ENCODE results near the gene CCDC77.

CCDC77 gene

DNA sequence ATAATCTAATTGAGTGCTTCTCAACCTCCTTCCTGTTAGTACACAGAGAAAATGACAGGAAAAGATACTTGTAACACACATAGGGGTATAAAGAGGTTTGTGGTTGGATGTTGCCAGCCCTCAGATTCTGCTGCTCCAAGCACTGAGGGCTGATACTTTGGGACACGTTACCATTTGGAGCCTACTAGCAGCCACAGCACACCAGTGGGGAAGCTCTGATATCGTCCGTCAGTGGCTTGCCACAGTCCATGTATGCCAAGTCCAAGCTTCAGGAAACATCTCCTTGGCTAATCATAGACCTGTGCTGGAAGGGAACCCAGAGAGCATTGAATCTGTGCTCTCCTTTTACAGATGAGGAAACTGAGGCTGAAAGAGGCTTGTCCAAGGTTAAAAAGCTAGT is 80.6 kb downstream of the CCDC77 start:
- peak in 1 of 2 experiments; percentile 30 for DNase-seq

DNA sequence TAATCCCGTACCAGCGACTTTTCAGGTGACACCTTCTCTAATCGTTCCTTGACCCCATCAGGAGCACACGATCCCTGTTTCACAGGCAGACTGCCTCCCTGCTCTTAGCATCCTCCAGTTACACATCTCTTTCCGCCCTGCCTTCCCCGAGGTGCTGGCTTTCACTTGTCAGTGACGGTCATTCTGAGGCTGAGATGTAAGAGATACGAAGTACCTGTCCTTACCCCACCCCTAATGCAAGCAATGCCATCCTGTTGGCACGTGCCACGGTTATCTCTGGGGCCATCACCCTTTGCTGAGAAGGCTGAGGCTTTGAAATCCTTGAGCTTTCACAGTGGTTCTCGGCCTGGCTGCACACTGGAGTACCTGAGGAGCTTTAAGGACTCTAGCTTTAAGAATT is 82.7 kb downstream of the CCDC77 start:
- no peak for DNase-seq

DNA sequence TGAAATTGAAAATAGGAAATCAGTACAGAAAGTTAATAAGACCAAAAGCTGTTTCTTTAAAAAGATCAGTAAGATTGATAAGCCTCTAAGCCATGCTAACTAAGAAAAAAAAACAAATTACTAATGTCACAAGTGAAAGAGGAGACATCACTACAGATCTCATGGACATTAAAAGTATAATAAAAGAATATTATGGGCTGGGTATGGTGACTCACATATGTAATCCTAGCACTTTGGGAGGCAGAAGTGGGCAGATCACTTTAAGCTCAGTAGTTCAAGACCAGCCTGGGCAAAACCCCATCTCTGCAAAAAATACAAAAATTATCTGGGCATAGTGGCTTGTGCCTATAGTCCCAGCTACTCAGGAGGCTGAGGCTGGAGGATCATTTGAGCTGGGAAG is 88.8 kb downstream of the CCDC77 start:
- no peak for DNase-seq
